Midbrain (tissue), 1 donor: ENCODE results near the gene KRTAP12-4.
"Not testable (repeated sequence)": the region's sequence is repeated elsewhere in the genome, so short reads cannot be mapped to it uniquely, and the experiment has no call there.

Experiments used
- DNase-seq: peaks from one replicate; lab custom pipeline; 2025; lab: John Stamatoyannopoulos, UW

Gene KRTAP12-4

DNA sequence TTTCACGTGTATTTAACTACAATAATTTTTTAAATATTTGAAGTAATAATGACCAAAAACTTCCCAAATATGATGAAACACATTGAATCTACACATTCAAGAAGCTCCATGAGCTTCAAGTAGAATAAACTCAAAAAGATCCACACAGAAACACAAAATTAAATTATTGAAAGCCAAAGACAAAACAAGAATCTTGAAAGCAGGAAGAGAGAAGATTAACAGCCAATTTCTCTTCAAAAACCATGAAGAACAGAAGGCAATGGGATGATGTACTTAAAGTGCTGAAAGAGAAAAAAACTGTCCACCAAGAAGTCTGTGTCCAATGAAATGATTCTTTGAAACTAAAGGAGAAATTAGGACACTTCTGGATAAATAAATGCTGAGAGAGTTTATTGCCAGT lies 22.4 kb downstream of the KRTAP12-4 start:
- no peak for DNase-seq

DNA sequence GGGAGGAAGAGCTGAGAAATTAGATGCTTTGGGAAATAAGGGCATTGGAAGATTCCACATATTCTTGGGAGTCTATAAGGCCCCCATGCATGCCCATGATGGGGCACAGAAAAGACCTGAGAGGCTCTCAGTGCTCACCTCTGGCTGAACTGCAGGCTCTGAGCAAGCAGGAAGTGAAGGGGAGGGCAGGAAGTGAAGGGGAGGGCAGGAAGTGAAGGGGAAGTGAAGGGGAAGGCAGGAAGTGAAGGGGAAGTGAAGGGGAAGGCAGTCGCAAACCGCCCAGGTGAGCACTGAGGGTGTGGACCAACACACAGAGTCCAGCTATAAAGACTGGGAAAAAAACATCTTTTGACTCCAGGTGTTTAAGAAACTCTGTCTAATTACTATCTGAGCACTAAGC lies 24.0 kb downstream of the KRTAP12-4 start:
- no peak for DNase-seq

DNA sequence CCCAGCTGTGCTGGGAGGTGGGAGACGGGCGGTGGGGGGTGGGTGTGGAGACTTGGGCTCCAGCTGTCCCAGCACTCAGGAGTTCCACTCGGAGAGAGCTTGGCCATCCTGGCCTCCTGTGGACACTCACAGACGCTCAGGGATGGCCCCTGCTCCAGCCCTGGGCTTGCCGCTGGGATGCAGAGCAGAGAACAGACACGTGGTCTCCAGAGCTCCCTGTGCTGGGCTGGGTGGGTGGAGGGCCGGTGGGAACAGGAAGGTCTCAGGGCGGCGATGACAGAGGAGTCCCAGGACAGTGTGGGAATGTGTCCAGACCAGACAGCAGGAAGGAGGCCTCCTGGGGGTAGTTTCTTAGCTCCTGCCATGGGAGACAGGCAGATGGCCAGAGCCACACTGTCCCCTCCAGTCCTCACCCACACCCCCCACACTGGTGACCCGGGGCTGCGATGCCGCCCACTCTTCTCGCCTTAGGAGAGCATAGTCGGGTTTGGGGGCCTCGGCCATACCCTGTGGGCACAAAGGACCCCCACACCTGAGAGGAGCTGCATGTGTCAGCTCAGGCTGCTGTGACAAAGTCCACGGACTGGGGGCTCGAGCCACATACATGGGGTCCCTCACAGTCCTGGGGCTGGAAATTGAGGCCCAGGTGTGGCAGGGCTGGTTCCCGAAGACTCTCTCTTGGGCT lies 25.6 kb downstream of the KRTAP12-4 start:
- no peak for DNase-seq

DNA sequence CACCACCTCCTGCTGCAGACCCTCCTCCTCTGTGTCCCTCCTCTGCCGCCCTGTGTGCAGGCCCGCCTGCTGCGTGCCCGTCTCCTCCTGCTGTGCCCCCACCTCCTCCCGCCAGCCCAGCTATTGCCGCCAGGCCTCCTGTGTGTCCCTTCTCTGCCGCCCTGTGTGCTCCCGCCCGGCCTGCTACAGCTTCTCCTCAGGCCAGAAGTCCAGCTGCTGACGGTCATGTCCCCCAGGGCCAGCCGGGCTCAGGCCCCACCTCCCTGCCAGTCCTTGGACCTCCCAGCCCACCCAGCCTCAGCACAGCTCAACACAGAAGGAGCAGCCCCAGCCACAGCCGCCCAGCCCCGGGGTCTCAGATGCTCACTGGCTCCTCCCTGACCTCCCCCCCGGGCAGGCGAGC lies 26.6 kb downstream of the KRTAP12-4 start:
- not testable (repeated sequence) for DNase-seq

DNA sequence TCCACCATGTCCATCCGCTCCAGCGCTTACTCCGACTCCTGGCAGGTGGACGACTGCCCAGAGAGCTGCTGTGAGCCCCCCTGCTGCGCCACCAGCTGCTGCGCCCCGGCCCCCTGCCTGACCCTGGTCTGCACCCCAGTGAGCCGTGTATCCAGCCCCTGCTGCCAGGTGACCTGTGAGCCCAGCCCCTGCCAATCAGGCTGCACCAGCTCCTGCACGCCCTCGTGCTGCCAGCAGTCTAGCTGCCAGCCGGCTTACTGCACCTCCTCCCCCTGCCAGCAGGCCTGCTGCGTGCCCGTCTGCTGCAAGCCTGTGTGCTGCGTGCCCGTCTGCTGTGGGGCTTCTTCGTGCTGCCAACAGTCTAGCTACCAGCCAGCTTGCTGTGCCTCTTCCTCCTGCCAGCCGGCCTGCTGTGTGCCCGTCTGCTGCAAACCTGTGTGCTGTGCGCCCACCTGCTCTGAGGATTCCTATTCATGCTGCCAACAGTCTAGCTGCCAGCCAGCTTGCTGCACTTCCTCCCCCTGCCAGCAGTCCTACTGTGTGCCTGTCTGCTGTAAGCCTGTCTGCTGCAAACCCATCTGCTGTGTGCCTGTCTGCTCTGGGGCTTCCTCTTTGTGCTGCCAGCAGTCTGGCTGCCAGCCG lies 27.2 kb downstream of the KRTAP12-4 start:
- DNase-seq, result not testable (repeated sequence)

DNA sequence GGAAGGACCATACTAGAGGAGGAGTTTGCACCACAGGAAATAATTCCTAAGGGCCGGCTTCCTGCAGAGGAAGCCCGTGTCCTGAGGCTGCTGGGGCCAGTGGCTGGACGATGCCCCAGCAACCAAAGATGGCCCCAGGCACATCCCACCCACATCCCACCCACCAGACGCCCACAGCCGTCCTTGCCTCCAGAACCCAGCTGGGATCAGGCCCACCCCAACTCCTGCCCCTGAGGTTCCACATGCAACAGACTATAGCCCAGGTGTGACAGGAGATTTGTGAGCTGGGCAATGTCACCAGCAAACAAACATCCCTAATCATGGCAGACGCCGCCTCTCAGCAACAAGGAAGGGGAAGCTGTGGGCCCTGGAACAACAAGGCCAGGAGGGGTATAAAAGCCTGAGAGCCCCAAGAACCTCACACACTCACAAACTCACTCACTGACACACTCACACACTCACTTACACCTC lies 27.8 kb downstream of the KRTAP12-4 start, which contains the start of gene KRTAP10-9:
TSS of gene KRTAP10-9 (plus strand) at position 421 of the 471 bp plus-strand sequence. CDS start 79 bp downstream, outside the sequence.
- DNase-seq, result no peak

DNA sequence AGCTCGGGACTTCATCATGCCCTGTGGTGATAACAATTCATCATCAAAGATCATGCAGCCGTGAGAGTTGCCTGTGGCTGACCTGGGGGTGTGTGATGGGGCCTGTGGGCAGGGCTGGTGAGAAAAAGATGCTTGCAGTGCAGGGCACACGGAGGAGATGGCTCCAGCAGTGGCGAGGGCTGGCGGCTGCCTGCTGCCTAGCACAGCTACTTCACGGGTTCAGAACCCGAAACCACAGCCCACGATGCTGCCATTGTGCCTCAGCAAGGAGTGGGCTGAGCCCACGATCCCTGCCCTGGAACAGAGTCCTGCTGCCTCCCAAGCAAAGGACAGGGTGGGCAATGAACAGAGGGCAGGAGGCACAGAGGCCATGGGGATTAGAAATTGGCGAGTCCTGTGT lies 28.2 kb downstream of the KRTAP12-4 start:
- no peak for DNase-seq

DNA sequence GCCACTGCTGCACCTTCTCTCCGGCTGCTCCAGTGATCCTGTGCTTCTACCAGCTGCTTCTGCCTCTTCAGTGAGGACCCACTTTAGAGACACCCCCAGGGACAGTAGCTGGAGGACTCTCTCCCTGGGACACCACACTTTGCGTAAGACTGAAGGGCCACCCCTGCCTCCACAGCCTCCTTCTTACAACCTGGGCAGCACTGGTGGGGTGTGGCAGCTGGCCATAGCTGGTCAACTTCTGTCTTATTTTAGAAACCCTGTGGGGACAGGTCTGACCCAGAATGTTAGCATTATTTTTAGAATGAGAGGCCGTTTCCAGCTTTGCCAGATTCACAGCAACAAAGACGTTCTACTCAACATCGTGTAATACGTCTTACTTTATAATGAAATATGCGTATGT lies 28.7 kb downstream of the KRTAP12-4 start:
- DNase-seq, result no peak

DNA sequence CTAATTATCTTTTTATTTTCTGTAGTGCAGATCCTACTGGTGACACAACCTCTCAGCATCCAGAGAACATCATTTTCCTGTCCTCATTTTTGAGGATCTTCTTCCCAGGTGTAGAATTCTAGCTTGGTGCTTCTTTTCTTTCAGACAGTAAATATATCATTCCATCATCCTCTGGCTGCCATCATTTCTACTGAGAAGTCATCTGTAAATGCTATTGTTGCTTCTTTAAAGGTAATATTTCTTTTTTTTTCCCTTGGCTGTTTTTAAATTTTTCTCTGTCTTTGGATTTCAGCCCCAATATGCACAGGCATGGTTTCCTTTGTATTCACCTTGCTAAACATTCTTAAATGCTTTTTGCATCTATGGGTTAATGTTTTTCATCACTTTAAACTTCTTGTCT lies 30.9 kb downstream of the KRTAP12-4 start:
- DNase-seq, result no peak

DNA sequence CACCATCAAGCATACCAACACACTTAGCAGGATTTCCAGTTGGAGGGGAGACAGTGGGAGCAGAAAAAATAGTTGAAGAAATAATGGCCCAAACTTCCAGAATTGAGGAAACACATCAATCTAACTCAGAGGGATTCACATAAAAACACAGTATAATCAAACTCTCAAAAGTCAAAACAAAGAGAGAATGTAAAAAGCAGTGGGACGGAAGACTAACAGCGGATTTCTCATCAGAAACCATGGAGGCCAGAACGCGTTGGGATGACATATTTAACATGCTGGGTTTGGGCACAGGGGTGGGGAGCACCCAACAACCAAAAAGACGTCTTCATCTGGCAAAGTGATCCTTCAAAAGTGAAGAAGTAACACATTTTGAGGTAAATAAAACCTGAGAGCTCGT lies 34.6 kb downstream of the KRTAP12-4 start:
- no peak for DNase-seq

DNA sequence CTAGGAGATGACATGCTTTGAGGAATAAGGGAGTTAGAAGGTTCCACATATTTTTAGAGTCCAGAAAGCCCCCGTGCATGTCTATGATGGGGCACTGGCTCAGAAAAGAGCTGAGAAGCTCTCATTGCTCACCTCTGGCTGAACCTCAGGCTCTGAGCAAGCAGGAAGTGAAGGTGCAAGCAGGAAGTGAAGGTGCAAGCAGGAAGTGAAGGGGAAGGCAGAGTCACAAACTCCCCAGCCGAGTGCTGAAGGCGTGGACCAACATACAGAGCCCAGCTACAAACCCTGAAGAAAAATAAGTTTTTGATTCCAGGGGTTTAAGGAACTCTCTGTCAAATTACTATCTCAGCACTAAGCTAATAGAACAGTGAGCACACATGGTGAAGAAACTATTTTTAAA lies 35.5 kb downstream of the KRTAP12-4 start:
- DNase-seq, result no peak

DNA sequence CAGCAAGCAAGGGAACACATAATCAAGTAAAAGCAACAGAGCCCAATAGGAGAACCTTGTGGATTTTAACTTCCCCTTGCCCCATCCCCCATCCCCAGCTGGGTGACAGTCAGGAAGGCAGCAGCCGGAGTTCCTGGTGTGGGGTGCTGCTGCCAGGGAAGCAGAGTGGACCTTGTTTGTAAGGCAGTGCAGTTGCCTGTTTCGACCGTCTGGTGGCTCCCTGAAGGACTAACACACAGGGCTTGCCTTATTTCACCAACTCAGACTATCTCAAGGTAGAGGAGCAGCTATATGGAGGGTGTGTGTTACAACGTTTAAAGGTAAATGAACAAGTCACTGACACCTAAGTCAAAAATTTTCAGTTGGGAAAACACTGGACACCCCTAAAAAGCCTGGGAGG lies 36.0 kb downstream of the KRTAP12-4 start:
- DNase-seq, result no peak

DNA sequence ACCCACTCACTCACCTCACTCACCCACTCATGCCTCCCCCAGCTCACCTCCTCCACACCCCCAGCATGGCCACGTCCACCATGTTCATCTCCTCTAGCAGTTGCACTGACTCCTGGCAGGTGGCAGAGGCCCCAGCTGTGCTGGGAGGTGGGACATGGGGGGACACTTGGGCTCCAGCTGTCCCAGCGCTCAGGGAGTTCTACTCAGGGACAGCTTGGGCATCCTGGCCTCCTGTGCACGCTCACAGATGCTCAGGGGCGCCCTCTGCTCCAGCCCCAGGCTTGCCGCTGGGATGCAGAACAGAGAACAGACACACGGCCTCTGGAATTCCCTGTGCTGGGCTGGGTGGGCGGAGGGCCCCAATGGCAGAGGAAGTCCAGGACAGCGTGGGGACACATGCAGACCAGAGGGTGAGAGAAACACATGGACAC lies 37.4 kb downstream of the KRTAP12-4 start:
- no peak for DNase-seq

DNA sequence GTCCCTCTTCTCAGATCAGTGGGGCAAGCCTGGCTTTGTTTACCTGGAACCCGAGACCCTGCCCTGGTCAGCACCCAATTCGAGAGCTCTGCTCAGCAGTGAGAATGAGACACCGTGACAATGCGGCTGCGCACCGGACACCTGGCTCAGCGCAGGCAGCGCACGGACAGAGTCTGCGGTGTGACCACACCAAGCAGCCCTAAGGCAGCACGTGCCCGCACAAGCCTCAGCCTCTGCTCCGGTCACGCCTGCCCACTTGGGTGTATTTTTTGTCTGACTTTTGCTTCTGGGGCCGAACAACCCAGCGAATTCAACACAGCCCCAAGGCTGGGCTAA lies 37.9 kb downstream of the KRTAP12-4 start:
- no peak for DNase-seq

DNA sequence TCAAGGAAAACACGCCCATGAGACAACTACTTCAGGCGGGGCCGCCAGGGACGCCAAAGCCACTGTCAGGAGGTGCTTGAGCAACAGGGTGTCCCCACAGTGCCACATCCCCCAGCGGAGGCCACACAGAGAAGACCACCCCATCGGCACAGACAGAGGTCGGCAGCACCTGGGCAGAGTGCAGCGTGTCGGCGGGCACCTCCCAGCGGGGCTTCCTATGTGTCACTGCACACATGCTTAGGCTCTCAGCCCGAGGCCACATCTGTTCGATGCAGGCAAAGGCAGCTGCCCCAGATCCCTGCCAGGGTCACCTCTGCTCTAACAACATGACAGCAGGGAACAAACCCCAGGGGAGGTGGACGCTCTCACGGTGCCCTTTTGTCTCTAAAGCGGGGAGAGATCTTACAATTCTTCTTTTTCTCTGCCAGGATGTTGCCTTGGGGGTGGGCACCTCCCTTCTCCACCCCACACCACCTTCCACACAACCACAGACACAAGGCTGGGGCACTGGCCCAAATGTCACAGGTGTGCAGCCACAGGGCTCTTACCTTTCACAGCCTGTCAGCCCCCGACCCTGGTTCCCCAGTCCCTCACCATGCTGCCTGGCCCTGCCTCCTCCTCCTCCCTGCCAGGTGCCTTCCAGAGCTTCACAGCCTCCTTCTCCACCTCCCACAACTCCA lies 38.4 kb downstream of the KRTAP12-4 start:
- no peak for DNase-seq

DNA sequence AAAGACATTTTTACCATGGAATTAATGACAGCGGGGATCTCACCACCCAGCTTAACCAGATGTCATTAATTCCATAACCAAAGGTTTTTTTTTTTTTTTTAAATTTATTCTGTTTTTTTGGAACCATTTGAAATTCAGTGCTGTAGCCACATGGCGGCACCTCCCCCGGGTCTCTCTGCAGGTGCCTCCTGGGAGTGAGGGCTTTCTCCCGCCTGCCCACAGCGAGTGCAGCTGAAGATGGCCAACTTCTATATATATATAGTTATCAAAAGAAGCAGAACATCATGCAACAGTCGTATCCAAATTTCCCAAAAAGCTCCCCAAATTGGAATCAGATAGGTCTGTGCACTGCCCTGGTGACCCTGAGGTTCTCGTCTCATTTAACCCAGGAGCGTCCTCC lies 39.0 kb downstream of the KRTAP12-4 start:
- DNase-seq, result no peak

DNA sequence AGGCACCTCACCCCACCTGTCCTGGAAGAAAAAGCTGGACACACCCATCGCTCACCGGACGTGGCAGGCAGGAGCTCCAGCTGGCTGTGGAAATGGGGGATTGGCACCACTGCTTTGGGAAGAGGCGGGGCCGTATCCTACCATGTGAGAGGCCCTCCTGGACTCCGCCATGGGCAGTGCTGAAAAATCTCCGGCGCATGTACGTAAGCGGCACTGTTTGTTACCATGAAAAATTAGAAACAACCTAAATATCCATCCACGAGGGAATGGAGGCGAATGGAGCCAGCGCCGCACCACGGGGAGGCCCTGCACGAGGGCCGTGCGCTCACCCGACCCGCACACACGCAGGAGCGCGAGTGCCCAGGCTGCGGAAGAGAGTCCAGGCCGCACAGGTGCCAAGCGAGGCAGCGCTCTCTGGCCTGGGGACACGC lies 39.5 kb downstream of the KRTAP12-4 start:
- DNase-seq, result no peak

DNA sequence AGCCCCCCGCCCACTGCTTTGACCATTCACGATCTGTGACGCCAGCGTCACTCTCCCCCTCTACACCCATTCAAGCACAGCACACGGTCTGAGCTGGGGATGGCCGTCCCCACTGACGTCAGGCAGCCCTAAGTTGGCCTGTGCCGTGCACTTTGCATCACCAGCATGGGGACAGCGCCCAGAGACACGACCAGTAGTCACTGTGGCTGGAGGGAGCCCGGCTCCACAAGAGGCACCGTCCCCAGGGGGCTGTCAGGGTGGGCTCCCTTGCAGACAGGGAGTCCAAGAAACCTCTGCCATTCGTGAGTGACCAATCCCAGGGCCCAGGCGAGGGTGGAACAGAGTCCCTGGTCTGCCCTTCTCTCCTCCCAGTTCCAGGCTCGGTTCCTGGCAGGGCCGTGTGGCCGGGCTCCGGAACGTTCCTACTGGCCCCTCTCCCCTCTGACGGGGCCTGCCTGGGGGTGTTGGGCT lies 40.3 kb downstream of the KRTAP12-4 start:
- DNase-seq, result no peak

DNA sequence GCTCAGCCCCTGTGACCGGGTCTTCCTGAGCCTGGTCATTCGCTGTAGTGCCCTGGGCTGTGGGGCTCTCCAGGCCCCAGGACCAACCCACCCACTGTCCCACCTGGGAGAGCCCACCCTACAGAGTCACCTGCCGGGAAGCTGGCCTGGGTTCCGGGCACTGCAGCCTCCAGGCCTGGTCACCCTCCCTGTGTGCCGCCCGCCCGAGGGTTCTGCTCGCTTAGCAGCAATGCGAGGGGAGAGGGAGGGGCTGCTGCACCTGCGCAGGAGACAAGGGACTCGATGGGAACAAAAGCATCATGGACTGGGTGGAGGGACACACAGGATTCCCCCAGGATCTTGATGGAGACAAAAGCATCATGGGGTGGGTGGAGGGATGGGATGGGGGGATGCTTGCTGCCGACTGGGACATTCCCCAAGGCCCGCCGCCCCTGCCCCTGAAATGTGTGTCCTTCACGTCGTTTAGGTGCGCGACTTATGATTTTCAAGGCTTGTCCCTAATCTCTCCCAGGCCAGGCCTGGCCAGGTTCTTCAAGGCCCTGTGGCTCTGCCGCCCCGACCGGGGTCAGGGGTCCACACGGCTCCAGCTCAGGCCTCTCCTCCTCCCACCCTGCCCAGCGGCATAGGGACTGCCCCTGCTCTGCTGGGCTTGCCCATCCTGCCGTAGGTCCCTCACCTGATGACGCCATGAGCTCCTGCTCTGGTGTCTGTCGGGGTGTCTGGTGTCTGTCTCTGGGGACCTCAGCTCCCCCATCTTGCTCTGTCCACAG lies 40.9 kb downstream of the KRTAP12-4 start:
- no peak for DNase-seq

DNA sequence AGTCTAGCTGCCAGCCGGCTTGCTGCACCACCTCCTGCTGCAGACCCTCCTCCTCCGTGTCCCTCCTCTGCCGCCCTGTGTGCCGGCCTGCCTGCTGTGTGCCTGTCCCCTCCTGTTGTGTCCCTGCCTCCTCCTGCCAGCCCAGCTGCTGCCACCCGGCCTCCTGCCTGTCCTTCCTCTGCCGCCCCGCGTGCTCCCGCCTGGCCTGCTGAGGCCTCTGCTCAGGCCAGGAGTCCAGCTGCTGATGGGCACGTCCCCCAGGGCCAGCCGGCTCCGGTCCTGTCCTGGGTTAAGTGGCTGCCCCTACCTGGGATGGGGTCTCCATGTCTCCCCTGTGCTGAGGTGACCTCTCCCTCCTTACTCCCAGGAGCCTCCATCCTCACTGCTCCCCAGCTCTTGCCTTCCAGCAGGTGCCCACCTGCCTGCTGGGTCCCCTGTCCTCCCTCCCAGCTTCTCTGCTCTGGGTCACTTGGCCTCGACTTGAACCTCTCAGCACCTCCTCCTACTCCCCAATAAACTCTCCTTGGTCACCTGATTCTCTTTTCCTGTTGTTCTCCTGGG lies 41.7 kb downstream of the KRTAP12-4 start:
- DNase-seq, result no peak

DNA sequence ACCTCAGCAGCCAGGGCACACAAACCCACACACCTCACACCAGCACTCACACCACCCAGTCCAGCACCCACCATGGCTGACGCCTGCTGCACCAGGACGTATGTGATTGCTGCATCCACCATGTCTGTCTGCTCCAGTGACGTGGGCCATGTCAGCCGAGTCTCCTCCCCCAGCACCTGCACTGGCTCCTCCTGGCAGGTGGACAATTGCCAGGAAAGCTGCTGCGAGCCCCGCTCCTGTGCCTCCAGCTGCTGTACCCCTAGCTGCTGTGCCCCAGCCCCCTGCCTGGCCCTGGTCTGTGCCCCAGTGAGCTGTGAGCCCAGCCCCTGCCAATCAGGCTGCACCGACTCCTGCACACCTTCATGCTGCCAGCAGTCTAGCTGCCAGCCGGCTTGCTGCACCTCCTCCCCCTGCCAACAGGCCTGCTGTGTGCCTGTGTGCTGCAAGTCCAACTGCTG lies 42.4 kb downstream of the KRTAP12-4 start, which contains the start of gene KRTAP10-8:
TSS of gene KRTAP10-8 (plus strand) at position 51 of the 458 bp plus-strand sequence. CDS start at position 73, 22 bp downstream.
- DNase-seq, result no peak

DNA sequence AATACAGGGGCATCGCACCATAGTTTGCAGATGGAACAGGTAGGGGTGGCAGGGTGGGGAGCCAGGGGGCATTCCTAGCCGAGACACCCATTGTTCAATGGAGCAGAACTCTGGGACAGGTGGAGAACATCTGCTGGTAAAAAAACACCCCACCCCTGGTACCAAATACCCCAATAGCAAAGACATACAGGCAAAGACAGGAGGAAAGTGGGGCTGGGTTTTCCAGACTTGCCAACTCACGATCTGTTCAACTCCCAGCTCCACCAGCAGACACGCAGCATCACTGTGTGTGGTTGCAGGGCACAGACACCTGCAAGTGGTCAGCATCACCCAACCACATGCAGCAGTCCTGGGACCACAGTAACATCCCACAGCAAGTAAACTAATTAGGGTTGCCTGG lies 42.9 kb downstream of the KRTAP12-4 start:
- DNase-seq, result no peak
